NCI-H2227 (cell line): Measurements from ENCODE around the gene CDIP1.
"Not testable (repeated sequence)": the region's sequence is repeated elsewhere in the genome, so short reads cannot be mapped to it uniquely, and the experiment has no call there.

ENCODE experiments used
- DNase-seq: peaks from one replicate; lab custom pipeline; 2025; ENCODE audit not compliant: unreplicated experiment; lab: John Stamatoyannopoulos, UW

Gene CDIP1

DNA sequence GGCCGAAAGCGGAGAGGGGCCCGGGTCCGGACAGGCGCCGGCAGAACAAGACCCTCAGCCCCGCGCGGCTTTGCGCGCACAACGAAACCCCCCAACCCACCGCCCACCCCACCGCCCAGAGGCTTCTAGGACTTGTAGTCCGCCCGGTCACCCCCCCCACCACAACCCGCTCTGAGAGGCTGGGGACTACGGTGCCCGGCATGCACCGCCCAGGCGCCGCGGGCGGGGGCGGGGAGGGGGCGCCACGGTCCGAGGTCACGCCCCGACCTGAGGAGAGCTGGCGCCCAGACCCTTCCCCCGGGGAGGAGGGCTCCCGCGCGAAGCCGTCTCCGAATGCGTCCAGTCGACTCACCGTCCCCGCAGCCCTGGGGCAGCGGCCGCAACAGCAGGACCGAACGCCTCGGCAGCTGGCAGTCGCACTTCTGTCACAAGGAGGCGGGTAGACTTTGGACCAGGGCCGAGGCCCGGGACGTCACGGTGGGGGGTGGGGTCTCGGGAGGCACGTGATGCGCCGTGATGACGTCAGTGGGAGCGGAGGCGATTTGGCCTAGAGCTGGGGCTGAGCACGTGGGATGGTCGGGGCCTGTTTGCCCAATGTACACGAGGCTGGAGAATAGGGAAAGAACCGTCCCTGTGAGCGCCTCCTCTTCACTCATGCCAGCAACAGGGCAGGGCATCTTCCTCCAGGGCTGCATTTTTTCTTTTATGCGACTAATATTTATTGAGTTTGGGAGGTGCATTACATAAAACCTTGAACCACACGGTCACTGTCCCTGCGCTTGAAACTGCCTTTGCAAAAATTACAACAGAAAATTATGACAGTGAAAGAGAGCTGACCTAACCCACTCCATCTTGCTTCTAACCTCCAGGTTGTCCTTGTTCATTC lies at the start of gene CDIP1:
TSS of gene CDIP1 (minus strand) at position 424 of the 886 bp plus-strand sequence. CDS start 24,643 bp downstream, outside the sequence.
- peak; percentile 98 for DNase-seq

DNA sequence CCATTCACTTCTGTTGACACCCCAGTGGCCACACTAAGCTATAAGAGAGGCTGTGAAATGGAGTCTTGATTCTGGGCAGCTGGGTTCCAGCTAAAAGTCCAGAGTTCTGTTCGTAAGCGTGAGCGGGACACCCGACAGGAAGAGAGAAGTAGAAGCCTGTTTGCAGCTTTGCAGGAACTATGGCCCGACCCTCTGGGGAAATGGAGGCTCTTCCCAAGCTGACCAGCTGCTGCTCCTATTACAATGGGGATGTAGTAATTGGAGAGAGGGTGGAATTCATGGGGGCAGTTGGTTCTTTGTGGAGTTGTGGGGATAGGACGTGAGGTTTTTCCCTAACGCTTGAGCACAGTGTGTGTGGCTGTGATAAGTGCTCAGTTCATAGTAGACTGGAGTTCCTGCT lies 47.7 kb upstream of the CDIP1 start:
- DNase-seq, result no peak

GRCh38 chr16:4583906-4584305 lies 45.3 kb upstream of the CDIP1 start:
- DNase-seq, result no peak

DNA sequence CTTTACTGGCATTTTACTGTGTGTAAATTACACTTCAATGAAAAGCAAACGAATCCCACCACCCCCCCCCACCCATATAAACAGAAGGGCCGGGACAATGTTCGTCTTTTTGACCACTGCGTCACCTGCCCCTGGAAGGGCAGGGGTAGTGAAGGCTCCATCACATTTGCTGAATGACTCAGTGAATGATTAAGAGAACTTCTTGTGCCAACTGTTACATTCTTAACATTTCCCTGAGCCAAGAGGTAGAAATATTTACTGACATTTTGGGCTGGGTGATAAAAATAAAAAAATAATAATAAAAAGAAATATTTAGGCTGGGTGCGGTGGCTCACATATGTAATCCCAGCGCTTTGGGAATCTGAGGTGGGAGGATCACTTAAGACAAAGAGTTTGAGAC lies 41.7 kb upstream of the CDIP1 start:
- no peak for DNase-seq

- DNase-seq, result no peak
Observed at GRCh38 chr16:4578961-4579530, 40.5 kb upstream of the CDIP1 start.

- DNase-seq, result no peak
Observed at GRCh38 chr16:4576008-4576407, 37.4 kb upstream of the CDIP1 start.

DNA sequence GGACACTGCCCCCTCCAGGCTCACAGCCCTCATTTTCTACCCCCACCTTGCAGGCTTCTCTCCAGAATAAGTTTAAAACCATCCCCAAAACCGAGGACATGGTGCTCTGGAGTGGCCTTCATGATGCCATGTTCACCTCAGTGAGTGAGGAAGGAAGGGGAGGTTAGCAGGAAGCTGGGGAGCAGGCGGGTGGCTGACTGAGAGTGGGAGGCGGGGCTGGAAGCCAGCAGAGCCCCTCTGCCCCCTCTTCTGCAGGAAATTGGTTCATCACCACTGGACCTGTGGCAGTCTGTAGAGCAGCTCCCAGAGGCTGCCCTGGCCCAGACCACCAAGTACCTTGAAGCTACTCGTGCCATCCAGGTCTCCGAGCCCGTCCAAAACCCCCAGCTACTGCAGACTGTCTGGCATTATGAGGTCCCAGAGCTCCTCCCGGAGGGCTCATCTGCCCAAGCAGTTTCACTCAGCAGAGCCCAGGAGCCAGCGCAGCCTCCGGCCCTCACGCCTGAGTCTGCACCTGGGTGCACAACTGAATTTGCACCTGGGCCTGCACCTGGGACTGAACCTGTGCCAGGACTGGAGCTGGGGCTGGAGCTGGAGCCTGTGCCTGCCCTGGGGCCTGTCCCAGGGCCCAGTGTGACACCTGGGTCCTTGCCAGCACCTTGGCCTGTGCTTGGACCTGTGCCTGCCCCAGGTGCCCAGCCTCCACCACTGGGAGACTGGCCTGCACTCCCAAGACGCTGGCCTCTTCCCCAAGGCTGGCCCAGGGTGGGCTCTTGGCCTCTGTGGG lies 36.5 kb upstream of the CDIP1 start:
- no peak for DNase-seq

GRCh38 chr16:4573926-4574325 lies 35.4 kb upstream of the CDIP1 start:
- not testable (repeated sequence) for DNase-seq

DNA sequence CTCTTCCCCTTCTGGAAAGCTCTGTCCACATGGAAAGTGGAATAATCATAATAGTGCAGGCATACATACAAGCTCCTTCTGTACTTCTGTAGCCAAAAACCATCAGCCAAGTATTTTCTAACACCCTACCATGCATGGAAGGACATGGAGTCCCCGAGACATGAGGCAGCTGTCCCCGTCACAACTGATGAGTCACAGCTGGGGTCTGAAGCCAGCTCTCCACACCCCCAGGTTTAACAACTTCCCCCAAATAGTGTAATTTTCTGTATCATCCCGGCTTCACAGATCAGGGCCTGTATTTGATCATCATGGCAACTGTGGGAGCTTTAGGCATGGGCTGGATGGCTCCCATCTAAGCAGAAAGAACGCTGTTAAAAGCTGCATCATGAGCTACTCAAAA lies 34.1 kb upstream of the CDIP1 start:
- DNase-seq, result no peak

GRCh38 chr16:4570688-4571321 lies 32.2 kb upstream of the CDIP1 start:
- peak; percentile 33 for DNase-seq

DNA sequence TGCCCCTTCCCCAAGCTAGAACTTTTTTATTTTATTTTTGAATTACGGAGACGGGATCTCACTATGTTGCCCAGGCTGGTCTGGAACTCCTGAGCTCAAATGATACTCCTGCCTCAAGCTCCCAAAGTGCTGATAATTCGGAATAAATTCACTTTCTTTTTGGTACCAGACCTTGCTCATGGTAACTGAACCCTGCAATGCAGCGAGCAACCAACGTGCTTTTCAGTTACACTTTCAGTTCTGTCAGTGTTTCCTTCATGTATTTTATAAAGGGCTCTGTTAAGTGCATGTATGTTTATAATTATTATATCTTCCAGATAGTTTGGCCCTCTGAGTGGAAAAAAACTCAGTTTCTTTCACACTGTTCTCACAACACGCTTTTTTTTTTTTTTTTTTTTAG lies 31.5 kb upstream of the CDIP1 start:
- no peak for DNase-seq

- DNase-seq, result no peak
Observed at GRCh38 chr16:4566144-4566543, 27.6 kb upstream of the CDIP1 start.

DNA sequence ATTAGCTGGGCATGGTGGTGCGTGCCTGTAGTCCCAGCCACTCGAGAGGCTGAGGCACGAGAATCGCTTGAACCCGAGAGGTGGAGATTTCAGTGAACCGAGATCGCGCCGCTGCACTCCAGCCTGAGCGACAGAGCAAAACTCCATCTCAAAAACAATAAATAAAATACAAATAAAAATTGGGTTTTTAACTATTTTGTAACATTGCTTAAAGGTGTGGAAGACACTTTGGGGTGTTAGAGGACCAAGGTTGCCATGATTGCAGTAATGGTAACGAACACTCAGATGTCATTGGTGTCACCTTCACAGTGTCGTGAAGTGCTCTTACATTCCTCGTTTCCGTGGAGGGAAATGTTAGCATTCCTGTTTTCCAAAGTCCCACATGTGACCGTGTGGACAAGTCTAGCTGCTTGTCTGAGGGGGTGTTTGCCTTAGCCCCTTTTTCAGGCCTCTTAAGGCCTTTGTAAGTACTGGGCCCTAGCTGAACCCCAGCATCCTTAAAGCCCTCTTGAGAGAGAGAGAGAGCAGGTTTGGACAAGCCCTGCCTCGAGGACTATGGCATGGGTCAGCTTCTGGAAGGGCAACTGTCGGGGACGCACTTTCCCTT lies 26.2 kb upstream of the CDIP1 start:
- no peak for DNase-seq

DNA sequence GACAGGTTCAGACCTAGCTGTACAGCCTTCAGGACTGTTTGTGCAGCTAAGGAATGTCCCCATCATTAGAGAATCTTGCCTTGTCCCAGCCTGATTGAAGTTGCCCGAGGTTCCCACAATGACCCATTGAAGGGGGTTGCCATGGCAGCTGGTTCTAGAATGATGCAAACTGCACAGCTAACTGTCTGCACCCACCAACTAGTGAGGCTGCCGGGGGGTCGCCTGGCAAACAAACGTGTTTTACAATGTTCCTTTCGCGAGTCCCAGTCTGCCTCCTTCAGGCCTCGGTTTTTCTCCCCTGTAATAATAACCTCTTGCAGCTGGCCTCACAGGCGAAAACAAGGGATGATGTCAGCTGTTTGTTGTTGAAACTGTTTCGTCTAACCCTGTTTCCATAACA lies 23.0 kb upstream of the CDIP1 start:
- DNase-seq, result peak; percentile 43

- no peak for DNase-seq
Observed at GRCh38 chr16:4557973-4558372, 19.4 kb upstream of the CDIP1 start.

- no peak for DNase-seq
Observed at GRCh38 chr16:4556580-4556979, 18.0 kb upstream of the CDIP1 start.

GRCh38 chr16:4556112-4556511 lies 17.5 kb upstream of the CDIP1 start, which contains the start of gene C16orf96:
Gene C16orf96, plus strand, starts transcription at chr16:4556340. Its CDS starts 150 bp downstream, at chr16:4556490.
- DNase-seq, result no peak

DNA sequence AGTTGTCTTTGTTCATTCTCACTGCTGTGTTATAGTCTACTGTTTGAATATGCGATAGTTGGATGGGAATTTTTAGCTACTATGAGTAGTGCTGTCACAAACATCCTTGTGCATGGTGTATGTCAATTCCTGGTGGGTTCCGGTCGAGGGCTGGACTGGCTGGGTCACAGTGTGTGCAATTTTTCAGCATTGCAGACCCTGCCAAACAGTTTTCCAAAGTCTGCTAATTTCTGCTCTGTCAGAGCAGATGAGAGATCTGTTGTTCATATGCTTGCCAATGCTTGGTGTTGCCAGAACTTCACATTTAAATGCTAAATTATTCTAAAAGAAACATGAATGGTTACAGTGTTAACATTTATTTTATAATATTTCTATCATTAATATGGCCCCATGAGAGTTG lies 14.0 kb upstream of the CDIP1 start:
- DNase-seq, result no peak

DNA sequence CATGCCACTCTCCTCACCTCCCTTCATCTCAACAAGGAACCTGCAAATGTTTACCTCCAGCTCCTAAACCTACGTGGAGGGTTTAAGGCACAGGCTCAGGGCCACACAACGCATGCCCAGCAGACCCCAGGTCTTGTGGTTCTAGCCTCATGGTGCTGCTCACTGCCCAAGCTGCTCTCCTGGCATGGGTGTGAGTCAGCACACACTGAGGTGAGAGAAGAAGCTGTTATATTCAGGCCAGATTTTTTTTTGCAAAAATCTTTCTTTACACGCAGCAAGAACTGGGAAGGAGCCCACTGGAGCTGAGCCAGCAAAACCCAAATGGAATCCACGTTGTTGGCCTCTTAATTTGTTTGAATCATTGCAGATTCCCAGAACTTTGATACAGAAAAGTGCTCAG lies 12.0 kb upstream of the CDIP1 start:
- DNase-seq, result no peak

GRCh38 chr16:4548124-4548523 lies 9.6 kb upstream of the CDIP1 start:
- DNase-seq, result no peak

GRCh38 chr16:4544473-4544872 lies 5.9 kb upstream of the CDIP1 start:
- DNase-seq, result peak; percentile 22
